ENCODE measurements around the gene NOXA1.
A peak's percentile ranks its signal among the peaks of the same experiment; 100 is the strongest.

NOXA1 gene

DNA sequence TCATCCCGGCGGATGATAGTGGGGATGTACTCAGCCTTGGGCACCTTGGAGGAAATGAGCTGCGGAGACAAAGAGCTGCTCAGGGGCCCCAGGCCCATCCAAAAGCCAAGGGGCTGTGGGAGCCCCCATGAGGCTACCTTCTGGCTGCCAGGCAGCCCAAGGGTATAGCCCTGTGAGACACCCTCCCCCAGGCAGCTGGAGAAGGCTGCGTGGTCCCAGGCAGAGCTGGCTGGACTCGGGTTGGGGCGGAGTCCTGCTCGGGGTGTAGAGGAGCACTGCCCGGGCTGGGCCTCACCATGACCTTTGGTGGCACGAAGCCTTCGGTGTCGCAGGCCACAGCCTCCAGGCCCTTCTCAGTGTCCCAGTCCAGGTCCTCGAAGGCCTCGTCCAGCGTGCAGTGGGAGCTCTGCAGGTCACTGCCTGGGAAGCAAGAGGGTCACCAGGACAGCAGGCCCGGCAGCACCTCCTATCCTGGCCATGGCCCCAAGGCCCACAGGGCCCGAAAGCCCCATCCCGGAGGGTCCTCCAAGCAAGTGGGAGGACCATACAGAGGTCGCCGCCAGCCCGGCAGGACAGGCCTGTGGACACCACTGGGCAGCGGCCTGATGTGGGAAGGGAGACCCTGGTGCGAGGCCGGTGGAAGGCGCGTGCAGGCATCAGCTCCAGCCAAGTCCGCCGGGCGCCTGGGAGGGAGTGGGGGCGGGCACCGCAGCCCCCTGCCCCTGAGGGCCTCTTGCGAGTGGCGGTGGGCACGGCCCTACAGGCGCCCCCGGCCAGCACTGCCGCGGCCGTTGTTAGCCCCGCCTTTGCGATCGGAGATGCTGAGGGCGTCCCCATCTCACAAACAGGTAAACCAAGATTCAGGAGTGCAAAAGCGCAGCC lies 29.8 kb downstream of the NOXA1 start:
- TF ChIP-seq, protein P1, sequence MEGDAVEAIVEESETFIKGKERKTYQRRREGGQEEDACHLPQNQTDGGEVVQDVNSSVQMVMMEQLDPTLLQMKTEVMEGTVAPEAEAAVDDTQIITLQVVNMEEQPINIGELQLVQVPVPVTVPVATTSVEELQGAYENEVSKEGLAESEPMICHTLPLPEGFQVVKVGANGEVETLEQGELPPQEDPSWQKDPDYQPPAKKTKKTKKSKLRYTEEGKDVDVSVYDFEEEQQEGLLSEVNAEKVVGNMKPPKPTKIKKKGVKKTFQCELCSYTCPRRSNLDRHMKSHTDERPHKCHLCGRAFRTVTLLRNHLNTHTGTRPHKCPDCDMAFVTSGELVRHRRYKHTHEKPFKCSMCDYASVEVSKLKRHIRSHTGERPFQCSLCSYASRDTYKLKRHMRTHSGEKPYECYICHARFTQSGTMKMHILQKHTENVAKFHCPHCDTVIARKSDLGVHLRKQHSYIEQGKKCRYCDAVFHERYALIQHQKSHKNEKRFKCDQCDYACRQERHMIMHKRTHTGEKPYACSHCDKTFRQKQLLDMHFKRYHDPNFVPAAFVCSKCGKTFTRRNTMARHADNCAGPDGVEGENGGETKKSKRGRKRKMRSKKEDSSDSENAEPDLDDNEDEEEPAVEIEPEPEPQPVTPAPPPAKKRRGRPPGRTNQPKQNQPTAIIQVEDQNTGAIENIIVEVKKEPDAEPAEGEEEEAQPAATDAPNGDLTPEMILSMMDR (IDR thresholded peaks at IDR 0.05; ENCODE audit: insufficient read depth, low read depth, low read length, missing control alignments) = no peak
- no peak overlapping the region for H3K4me3 ChIP-seq (ENCODE audit: low read depth, low read length)
- no peak for DNase-seq (ENCODE audit: low read depth)

DNA sequence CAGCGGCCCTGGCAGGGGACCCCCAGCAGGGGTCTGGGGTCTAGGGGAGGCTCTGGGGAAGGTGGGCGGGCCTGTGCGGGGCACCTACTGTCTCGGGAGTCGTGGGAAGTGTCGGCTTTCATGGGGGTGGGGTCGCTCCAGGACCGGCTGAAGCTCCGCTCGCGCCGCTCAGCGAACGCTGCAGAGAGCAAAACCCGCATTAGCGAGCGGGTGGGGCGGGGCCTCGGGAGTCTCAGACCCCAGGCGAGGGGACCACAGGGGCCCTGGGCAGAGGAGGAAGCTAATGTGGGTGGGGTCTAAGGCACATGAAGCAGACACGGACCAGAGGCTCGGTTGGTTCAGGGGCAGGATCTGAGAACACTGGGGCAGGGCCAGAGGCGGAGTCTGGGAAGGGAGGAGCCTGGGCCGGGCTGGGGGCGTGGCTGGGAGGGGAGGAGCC lies 30.5 kb downstream of the NOXA1 start:
- peak; percentile 78 for DNase-seq (ENCODE audit: low read depth)
- H3K4me3 ChIP-seq (ENCODE audit: low read depth, low read length) = no peak overlapping the region
- TF ChIP-seq, protein P1 (IDR thresholded peaks at IDR 0.05; ENCODE audit: insufficient read depth, low read depth, low read length, missing control alignments) = no peak

DNA sequence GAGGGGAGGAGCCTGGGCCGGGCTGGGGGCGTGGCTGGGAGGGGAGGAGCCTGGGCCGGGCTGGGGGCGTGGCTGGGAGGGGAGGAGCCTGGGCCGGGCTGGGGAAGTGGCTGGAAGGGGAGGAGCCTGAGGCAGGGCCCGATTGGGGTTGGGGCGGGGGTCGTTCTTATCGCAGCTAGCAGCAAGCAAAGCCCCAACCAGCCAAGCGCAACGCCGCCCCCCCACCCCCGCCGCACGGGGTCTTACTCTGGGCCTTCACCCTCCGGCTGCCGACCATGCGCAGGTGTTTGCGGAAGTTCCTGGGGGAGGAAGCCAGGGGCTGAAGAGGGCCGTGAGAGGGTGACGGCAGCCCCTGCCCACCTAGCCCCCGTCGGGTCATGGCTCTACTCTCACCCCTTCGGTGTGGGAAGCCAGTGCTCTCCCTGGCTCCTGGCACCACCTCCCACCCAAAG lies 31.0 kb downstream of the NOXA1 start:
- H3K4me3 ChIP-seq (ENCODE audit: low read depth, low read length) = peak overlapping the region; percentile 42
- DNase-seq (ENCODE audit: low read depth) = peak; percentile 63
- TF ChIP-seq, protein P1 (IDR thresholded peaks at IDR 0.05; ENCODE audit: insufficient read depth, low read depth, low read length, missing control alignments) = no peak

DNA sequence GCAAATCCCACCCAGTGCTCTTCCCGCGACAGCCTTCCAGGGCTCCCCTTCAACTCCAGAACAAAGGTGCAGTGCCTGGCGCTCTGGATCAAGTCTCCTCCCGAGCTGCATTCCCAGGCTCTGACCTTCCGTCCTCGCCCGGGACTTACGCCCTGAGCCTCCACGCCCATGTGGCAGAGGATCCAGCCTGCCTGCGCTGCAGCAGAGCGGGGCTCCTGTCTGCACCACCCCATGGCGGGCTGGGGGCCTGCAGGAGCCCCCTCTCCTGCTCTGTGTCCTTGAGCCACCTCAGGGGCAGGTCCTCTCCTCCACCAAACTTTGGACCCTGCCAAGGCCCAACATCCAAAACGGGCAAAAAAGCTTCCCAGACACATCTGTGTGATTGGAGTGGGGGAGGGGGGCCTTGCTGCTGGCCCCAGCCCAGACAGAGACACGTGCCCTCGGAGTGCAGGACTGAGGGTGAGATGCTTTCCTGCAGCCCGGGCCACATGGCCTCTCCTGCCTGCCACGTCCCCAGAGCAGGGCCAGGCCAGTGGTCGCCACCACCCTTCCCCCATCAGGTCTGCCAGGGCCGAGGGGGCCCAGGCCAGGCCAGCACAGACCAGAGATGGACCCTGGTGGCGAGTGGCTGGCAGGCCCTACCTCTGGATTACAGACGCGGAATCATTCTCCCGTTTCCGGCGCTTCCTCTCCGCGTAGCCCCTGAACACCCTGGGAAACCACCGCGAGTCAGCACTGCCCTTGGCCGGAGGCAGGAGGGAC lies 31.6 kb downstream of the NOXA1 start:
- TF ChIP-seq, protein P1 (IDR thresholded peaks at IDR 0.05; ENCODE audit: insufficient read depth, low read depth, low read length, missing control alignments) = no peak
- no peak for DNase-seq (ENCODE audit: low read depth)
- H3K4me3 ChIP-seq (ENCODE audit: low read depth, low read length) = peak overlapping the region; percentile 42

DNA sequence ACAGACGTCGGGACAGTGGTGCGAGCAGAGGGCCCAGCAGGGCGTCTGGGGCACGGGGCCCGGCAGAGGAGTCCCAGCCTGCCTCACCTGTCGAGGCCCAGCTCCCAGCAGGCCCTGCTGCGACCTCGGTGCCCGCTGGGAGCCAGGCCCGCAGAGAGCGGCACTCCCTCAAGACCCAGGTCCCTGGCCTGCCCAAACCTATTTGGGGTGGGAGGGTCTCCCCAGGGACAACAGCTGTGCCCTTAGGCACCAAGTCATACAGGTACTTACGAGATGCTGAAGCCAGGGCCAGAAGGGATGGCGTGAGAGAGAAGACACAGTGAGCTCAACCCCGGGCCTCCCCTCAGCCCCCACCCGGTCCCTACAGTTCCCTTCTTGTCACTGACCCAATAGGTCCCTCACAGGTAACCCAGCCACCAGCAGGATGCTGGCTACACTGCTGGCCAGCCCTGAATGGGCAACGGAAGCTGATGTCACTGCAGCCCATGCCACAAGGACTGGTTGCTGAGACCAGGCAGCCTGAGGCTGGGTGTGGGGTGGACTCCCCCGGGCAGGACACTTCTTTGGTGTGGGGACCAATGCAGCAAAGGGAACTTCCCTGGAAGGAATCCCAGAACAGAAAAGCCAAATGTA lies 32.3 kb downstream of the NOXA1 start:
- H3K4me3 ChIP-seq (ENCODE audit: low read depth, low read length) = no peak overlapping the region
- TF ChIP-seq, protein P1 (IDR thresholded peaks at IDR 0.05; ENCODE audit: insufficient read depth, low read depth, low read length, missing control alignments) = no peak

DNA sequence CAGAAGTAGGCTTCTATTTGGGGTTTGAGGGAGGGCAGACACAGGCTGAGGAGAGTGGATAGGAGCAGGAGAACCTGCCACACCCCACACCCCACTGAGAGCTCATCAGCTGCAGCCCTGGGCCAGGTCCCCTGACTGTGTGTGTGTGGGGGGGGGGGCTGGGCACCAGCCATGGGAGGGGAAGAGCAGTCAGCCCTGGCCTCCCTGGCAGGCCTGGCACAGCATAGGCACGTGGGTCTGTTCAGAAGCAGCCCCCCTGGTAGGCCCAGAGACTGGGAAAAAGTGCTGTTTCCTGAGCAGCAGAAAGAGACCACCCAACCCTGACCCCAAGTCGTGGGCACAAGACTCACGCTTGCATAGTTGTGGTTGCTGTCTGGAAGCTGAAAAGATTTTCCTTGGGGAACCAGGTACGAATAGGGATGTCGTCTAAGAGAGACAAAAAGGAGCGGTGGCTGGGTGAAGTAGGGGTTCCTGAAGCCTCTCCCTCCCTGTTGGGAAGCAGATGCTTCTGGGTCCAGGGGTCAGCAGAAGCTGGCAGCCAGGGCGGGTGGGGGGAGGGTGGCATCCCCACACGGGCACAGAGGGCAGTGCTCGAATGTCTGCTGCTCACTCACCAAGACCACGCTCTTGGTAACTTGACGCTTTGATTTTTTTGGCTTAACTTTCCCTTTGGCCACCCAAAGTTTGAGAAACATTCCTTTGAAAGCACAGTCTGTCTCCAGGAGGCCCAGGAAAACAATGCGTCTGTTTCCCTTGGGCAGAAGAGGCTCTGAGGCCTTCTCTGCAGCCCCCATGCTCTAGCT lies 33.1 kb downstream of the NOXA1 start:
- DNase-seq (ENCODE audit: low read depth) = no peak
- no peak overlapping the region for H3K4me3 ChIP-seq (ENCODE audit: low read depth, low read length)
- TF ChIP-seq, protein P1 (IDR thresholded peaks at IDR 0.05; ENCODE audit: insufficient read depth, low read depth, low read length, missing control alignments) = no peak

More for the DNA sequence above, 32.3 kb downstream of the NOXA1 start:
- DNase-seq (ENCODE audit: low read depth) = no peak
